Small intestine (tissue), 7 donors: ENCODE results near the gene ARHGDIG. TPM values are rescaled to one million over a fixed set of nuclear protein-coding genes. Genes with fewer than 3 reads are reported as not detected.

Experiments used
- DNase-seq, 2 donors: peaks; one replicate each; pipeline versions ENCODE4 v3.0.0 to v3.0.0-alpha.2; 2013
- FAIRE-seq: peaks from 2 replicates; lab custom pipeline; 2012; peaks lifted over from hg19 to GRCh38; lab: Jason Lieb, UNC
- H3K27ac ChIP-seq, 3 donors: one replicate each; pipeline ENCODE4 v1.5.1; 2013; ENCODE audit warnings: low read length in 2 of 3, mild to moderate bottlenecking in 2 of 3, control low read depth in 1 of 3, inconsistent platforms in 1 of 3, low read depth in 1 of 3, moderate library complexity in 1 of 3
- H3K27me3 ChIP-seq, 3 donors: one replicate each; pipeline ENCODE4 v1.6.1; 2013; ENCODE audit warnings: low read length in 3 of 3, inconsistent platforms in 1 of 3; ENCODE audit not compliant: control insufficient read depth in 3 of 3, insufficient read depth in 3 of 3
- H3K36me3 ChIP-seq, 3 donors: one replicate each; pipeline ENCODE4 v1.6.1; 2013; ENCODE audit warnings: low read length in 3 of 3, inconsistent platforms in 1 of 3, low read depth in 1 of 3, mild to moderate bottlenecking in 1 of 3, moderate library complexity in 1 of 3; ENCODE audit not compliant: control insufficient read depth in 3 of 3, insufficient read depth in 2 of 3
- H3K4me1 ChIP-seq, 3 donors: one replicate each; pipeline ENCODE4 v1.6.1; 2013; ENCODE audit warnings: low read length in 2 of 3, inconsistent platforms in 1 of 3, low read depth in 1 of 3, mild to moderate bottlenecking in 1 of 3, moderate library complexity in 1 of 3; ENCODE audit not compliant: control insufficient read depth in 3 of 3, insufficient read depth in 2 of 3
- H3K4me3 ChIP-seq, 3 donors: one replicate each; pipeline ENCODE4 v1.5.1; 2013; ENCODE audit warnings: low read length in 3 of 3, control low read depth in 1 of 3, inconsistent platforms in 1 of 3, low read depth in 1 of 3, mild to moderate bottlenecking in 1 of 3, moderate library complexity in 1 of 3
- H3K9me3 ChIP-seq, 2 donors: one replicate each; pipeline ENCODE4 v1.6.1; 2013; ENCODE audit warnings: low read depth in 1 of 2, low read length in 1 of 2; ENCODE audit not compliant: control insufficient read depth in 2 of 2, insufficient read depth in 1 of 2
- WGBS, 3 donors: extraction: QIAGEN DNeasy Blood & Tissue Kit; methylation state at CpG; one replicate each; pipeline ENCODE4 v1.1.7; 2013; 5-methylcytosine and 5-hydroxymethylcytosine counted together
- polyA plus RNA-seq, 4 donors: library from polyadenylated mRNA; stranded (reverse) in 3 of 4; unstranded in 1 of 4; fragments of 200-250 nt in 3 of 4; fragments of 120-200 nt in 1 of 4; gene quantifications; one replicate each; pipeline versions ENCODE4 v1.2.1 to v1.2.3, GENCODE V29; 2013
- donor health status: healthy with polysubstance abuse.
- donor health status: control.
- donor health status: control.
- donor health status: Bipolar disorder and iron deficiency.
- donor health status: healthy.

The ARHGDIG gene
- polyA plus RNA-seq, 4 donors, result 0.32 to 81.6 (median 14.2) TPM

- Histone ChIP-seq H3K4me3 (no peak overlapping the region), H3K36me3 (peaks cover 4 to 61% (median 13%) of the 10 kb centered on the region in 3 donors)
Measured at GRCh38 chr16:286491-287297, 6.3 kb downstream of the ARHGDIG start.

GRCh38 chr16:287298-287811 is 7.0 kb downstream of the ARHGDIG start:
- Histone ChIP-seq H3K9me3 (peaks cover 0 to 10% of the 10 kb centered on the region in 2 donors), H3K27ac (no peak overlapping the region), H3K4me1 (no peaks in the 10 kb centered on the region), H3K4me3 (no peak overlapping the region), H3K36me3 (peaks cover 4 to 68% (median 13%) of the 10 kb centered on the region in 3 donors), H3K27me3 (peaks cover 0 to 7% (median 0%) of the 10 kb centered on the region in 3 donors)
- DNase-seq, result no peak
- WGBS, 3 donors, result 57 to 80% (median 60%) methylated on average over 13 to 16 of the region's 16 CpGs
- no peak for FAIRE-seq

More at GRCh38 chr16:286491-287297, 6.3 kb downstream of the ARHGDIG start:
- Histone ChIP-seq H3K9me3 (peaks cover 0 to 10% of the 10 kb centered on the region in 2 donors), H3K27me3 (peaks cover 0 to 13% (median 0%) of the 10 kb centered on the region in 3 donors), H3K27ac (no peak overlapping the region), H3K4me1 (no peaks in the 10 kb centered on the region)
- FAIRE-seq (no peak), DNase-seq (no peak)
- 91 to 94% (median 92%) methylated on average over 22 of the region's 22 CpGs for WGBS, 3 donors

DNA sequence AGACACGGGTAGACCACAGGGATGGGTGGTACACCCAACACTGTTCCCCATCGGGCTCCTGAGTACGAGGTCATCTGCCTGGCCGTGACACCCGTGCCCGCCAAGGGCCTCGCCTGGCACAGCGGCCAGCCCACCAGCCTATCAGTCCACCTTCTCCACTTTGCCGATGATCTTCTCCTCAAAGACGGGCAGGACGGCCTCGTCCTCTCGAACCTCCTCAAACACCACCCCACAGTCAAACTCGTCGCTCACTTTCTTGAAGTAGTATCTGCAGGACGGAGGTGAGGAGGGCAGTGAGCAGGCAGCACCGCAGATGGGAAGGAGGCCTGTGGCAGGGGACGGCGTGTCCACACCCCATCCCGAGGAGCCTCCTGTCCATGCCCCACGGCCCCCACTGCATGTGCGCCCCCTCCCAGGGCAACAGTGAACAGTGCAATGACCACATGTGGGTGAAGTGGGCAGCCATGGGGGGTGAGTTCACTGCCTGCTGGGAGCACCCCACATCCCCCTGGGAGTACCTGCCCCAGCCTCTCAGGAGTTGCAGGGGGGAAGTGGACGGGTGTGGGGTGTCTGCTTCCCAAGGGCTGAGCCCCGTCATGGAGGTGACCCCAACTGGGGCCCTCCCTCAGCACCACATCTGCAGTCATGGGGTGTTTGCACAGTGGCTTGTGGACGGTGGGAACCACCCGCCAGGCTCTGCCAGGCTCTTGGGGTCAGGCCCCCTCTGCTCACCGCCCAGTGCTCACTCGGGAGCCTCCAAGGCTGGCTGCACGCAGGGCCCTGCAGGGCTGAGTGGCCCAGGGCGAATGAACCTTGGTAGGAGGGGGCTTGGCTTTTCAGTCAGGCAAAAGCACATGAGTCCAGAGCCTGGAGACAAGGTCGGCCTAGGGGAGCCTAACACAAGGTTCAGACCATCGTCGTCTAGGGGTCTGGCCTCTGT is 7.9 kb downstream of the ARHGDIG start:
- no peak overlapping the region for H3K27ac ChIP-seq
- H3K4me1 ChIP-seq, result no peaks in the 10 kb centered on the region
- FAIRE-seq (no peak), DNase-seq (no peak)
- H3K27me3 ChIP-seq, result no peaks in the 10 kb centered on the region
- peaks cover 0 to 10% of the 10 kb centered on the region in 2 donors for H3K9me3 ChIP-seq
- WGBS, 3 donors, result 93 to 94% (median 93%) methylated on average over 33 of the region's 33 CpGs
- H3K36me3 ChIP-seq, result peaks cover 12 to 77% (median 13%) of the 10 kb centered on the region in 3 donors
- H3K4me3 ChIP-seq, result no peak overlapping the region

GRCh38 chr16:289395-289997 is 9.1 kb downstream of the ARHGDIG start:
- FAIRE-seq (no peak), DNase-seq (no peak)
- peaks cover 13 to 89% (median 17%) of the 10 kb centered on the region in 3 donors for H3K36me3 ChIP-seq
- no peak overlapping the region for H3K27ac ChIP-seq
- no peaks in the 10 kb centered on the region for H3K4me1 ChIP-seq
- no peaks in the 10 kb centered on the region for H3K27me3 ChIP-seq
- WGBS, 3 donors, result 86 to 93% (median 90%) methylated on average over 22 of the region's 22 CpGs
- peaks cover 0 to 10% of the 10 kb centered on the region in 2 donors for H3K9me3 ChIP-seq
- H3K4me3 ChIP-seq, result no peak overlapping the region

- FAIRE-seq (no peak), DNase-seq (no peak)
- Histone ChIP-seq H3K27ac (no peak overlapping the region), H3K4me1 (no peaks in the 10 kb centered on the region), H3K27me3 (no peaks in the 10 kb centered on the region), H3K4me3 (no peak overlapping the region), H3K9me3 (peaks cover 0 to 6% of the 10 kb centered on the region in 2 donors), H3K36me3 (peaks cover 13 to 84% (median 17%) of the 10 kb centered on the region in 3 donors)
- WGBS, 3 donors, result 68 to 88% (median 77%) methylated on average over 19 to 25 of the region's 25 CpGs
Measured at GRCh38 chr16:290015-290680, 9.8 kb downstream of the ARHGDIG start.

DNA sequence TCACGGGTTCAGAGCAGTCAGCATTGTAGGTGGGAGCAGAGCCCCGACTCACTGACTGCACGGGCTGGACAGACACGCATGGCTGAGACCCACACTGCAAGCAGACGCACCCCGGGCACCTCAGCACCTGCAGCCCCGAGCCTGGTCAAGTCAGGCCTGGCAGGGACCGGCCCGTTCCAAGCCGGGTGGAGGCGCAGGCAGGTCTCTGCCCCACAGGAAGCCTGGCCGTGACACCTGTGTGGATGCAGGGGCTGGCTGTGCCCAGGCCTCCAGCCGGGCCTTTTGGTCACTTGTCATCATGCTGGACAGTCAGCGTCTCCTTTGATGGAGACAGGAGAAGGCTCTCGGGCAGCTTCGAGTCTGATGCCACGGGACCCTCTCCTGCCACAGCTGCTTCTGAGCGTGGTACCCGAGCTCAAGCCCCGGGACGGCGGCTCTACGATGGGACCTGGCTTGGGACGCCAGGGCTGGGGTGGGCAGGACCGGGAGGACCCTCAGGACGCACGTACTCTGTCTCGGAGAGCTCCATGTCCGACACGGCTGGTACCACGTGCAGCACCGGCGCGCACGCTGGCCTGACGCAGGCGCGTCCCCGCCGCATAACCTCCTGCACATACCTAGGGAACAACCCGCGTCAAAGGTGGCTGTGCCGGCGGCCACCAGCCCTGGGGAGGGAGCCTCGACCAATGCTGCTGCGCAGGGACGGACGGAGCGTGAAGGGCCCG is 10.5 kb downstream of the ARHGDIG start:
- H3K36me3 ChIP-seq, result peaks cover 13 to 88% (median 17%) of the 10 kb centered on the region in 3 donors
- no peak overlapping the region for H3K27ac ChIP-seq
- no peak overlapping the region for H3K4me3 ChIP-seq
- H3K4me1 ChIP-seq, result no peaks in the 10 kb centered on the region
- WGBS, 3 donors, result 94 to 96% (median 94%) methylated on average over 50 of the region's 50 CpGs
- peaks cover 0 to 2% of the 10 kb centered on the region in 2 donors for H3K9me3 ChIP-seq
- FAIRE-seq (no peak), DNase-seq (no peak)
- no peaks in the 10 kb centered on the region for H3K27me3 ChIP-seq

GRCh38 chr16:291539-291938 is 11.1 kb downstream of the ARHGDIG start:
- peaks cover 13 to 91% (median 21%) of the 10 kb centered on the region in 3 donors for H3K36me3 ChIP-seq
- H3K27ac ChIP-seq, result no peak overlapping the region
- DNase-seq, result no peak
- no peaks in the 10 kb centered on the region for H3K4me1 ChIP-seq
- WGBS, 3 donors, result 90 to 99% (median 90%) methylated on average over 17 of the region's 17 CpGs
- peaks cover 0 to 1% of the 10 kb centered on the region in 2 donors for H3K9me3 ChIP-seq
- FAIRE-seq, result no peak
- no peaks in the 10 kb centered on the region for H3K27me3 ChIP-seq
- H3K4me3 ChIP-seq, result no peak overlapping the region
